Measurements from ENCODE around the gene RIN3.

DNA sequence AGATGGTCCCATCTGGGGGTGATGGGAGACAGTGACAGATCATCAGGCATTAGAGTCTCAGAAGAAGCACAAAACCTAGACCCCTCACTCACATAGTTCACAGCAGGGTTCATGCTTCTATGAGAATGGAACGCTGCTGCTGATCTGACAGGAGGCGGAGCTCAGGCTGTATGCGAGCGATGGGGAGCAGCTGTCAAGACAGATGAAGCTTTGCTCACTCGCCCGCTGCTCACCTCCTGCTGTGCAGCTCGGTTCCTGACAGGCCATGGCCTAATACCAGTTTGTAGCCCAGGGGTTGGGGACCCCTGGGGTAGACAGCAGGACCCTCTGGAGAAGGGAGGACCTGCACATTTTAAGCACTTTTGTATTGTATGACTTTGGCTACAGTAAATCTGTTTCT lies 123.6 kb downstream of the RIN3 start:
- no peak for TF ChIP-seq POLR2A (IDR thresholded peaks at IDR 0.05)
- TF ChIP-seq, protein P1, sequence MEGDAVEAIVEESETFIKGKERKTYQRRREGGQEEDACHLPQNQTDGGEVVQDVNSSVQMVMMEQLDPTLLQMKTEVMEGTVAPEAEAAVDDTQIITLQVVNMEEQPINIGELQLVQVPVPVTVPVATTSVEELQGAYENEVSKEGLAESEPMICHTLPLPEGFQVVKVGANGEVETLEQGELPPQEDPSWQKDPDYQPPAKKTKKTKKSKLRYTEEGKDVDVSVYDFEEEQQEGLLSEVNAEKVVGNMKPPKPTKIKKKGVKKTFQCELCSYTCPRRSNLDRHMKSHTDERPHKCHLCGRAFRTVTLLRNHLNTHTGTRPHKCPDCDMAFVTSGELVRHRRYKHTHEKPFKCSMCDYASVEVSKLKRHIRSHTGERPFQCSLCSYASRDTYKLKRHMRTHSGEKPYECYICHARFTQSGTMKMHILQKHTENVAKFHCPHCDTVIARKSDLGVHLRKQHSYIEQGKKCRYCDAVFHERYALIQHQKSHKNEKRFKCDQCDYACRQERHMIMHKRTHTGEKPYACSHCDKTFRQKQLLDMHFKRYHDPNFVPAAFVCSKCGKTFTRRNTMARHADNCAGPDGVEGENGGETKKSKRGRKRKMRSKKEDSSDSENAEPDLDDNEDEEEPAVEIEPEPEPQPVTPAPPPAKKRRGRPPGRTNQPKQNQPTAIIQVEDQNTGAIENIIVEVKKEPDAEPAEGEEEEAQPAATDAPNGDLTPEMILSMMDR (IDR thresholded peaks at IDR 0.05): no peak
